IPS DF 6.9 (cell line): ENCODE measurements around the gene HOXB5.

Experiments used
- DNase-seq: peaks from one replicate; pipeline ENCODE4 v3.0.0-alpha.2; 2013; ENCODE audit warnings: low read depth, low spot score
- H3K27ac ChIP-seq: one replicate; pipeline ENCODE4 v1.5.1; 2013; ENCODE audit warnings: low read length, control low read depth
- H3K27me3 ChIP-seq: 2 replicates; pipeline ENCODE4 v1.6.1; 2013; ENCODE audit warnings: mild to moderate bottlenecking, low read length; ENCODE audit not compliant: control insufficient read depth, insufficient read depth
- H3K36me3 ChIP-seq: 2 replicates; pipeline ENCODE4 v1.6.1; 2013; ENCODE audit warnings: low read length; ENCODE audit not compliant: control insufficient read depth, insufficient read depth
- H3K4me1 ChIP-seq: 2 replicates; pipeline ENCODE4 v1.6.1; 2013; ENCODE audit warnings: low read length; ENCODE audit not compliant: control insufficient read depth, insufficient read depth
- H3K4me3 ChIP-seq: 2 replicates; pipeline ENCODE4 v1.5.1; 2013; ENCODE audit warnings: mild to moderate bottlenecking, low read length
- H3K9me3 ChIP-seq: 2 replicates; pipeline ENCODE4 v1.6.1; 2013; ENCODE audit warnings: low read length, inconsistent platforms; ENCODE audit not compliant: control insufficient read depth, insufficient read depth
- WGBS: extraction: QIAGEN DNeasy Blood & Tissue Kit; methylation state at CpG from one replicate; pipeline ENCODE4 v1.1.7; 2013; ENCODE audit warnings: mixed read lengths, missing lambda C conversion rate; ENCODE audit not compliant: insufficient read length, insufficient coverage; 5-methylcytosine and 5-hydroxymethylcytosine counted together

HOXB5 gene

DNA sequence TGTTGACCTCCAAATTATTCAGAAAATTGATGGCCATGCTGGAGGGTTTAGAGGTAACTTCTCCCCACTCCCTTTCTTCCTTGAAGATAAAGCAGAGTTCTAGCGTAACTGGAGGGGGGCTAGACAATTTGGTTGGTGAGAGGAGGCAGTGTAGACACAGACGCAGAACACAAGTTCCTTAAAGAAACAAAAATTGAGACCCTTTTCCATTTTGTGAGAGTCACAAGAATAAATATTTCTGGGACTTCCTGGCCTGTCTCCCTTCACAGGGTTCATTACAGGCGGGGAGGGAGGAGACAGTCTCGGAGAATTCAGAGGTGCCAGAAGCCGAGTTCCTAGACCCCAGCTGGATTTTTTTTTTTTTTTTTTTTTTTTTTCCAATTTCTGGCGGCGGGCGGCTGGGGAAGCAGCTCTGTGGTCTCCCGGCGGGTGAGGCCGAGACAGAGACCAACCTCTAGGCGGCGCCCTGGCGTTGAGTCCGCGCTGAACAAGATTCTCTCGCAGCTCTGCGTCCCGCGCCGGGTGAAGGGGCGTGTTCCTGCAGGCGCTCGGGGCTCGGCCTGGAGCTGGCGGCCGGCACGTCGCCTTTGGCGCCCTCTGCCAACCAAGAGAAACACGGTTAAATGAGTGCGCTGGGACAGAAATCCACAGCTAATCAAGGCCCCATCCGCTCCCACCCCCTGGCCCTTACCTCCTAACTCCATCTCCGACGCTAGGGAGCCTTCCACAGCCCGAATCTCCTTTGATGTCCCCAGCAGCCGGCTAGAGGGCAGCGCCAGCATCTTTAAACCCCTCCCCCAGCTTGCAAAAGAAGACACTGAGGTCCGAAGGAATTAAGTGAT, 42.8 kb upstream of the HOXB5 start:
- Histone ChIP-seq H3K9me3 (no peaks in the 10 kb centered on the region), H3K27me3 (peaks cover 96% of the 10 kb centered on the region), H3K36me3 (no peaks in the 10 kb centered on the region), H3K27ac (no peak overlapping the region), H3K4me1 (peaks cover 2% of the 10 kb centered on the region; the same call in 1 of the 2 replicates), H3K4me3 (no peak overlapping the region)
- WGBS, result no CpG with 5 or more reads among the region's 39 CpGs
- peak; percentile 93 for DNase-seq

DNA sequence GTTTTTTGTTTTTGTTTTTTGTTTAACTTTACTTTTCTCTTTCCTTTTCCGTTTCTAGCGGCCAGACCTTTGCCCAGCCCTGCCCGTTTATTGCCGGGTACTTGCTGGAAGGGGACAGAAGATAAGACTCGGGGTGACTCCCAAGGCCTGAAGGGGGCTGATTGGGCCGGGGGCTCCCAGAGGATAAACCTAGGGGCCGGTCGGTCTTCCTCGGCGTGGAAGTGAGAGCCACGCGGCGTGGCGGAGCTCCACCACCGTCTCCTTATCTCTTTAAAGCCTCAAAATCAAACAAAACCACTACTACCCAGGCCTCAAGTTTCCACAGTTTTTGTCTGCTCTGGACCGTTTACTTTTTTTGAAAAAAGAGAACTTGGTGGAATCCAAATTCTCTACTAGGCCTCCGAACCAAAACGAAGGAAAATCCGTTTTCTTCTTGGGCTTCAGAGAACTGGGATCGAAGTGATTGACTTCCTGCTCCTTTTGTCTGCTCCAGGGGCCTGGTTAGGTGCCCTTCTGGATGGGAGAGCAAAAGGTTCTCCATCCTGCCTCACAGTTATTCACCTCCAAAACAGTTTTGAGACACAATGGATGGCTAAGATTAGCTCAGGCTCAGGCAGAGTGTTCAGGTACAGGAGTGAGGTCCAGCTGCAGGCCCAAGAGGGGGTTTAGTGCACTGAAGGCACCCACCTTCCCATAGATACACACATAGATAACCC, 41.1 kb upstream of the HOXB5 start:
- peaks cover 96% of the 10 kb centered on the region for H3K27me3 ChIP-seq
- DNase-seq, result no peak
- H3K4me3 ChIP-seq, result no peak overlapping the region
- no peaks in the 10 kb centered on the region for H3K36me3 ChIP-seq
- H3K27ac ChIP-seq, result no peak overlapping the region
- no peaks in the 10 kb centered on the region for H3K9me3 ChIP-seq
- peaks cover 2% of the 10 kb centered on the region; the same call in 1 of the 2 replicates for H3K4me1 ChIP-seq
- WGBS, result no CpG with 5 or more reads among the region's 20 CpGs

DNA sequence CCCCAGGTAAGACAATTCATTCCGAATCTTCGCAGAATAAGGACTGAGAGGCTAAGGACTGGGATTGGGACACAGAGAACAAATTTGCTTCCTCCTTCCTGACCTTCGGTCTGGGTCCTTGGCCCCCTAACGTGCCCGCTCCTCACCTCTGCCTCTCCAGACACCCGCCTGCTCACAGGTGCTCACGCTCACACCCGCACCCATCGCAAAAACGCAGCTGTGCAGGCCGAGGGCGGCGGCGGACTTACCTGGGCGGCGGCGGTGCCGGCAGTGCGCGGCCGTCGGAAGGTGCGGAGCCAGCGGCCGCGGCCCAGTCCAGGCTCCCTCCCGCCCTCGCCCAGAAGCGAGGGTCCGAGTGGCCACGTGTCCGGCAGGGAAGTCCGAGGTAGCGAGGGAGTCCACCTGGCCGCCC, 39.7 kb upstream of the HOXB5 start:
- peaks cover 95% of the 10 kb centered on the region for H3K27me3 ChIP-seq
- no peak for DNase-seq

DNA sequence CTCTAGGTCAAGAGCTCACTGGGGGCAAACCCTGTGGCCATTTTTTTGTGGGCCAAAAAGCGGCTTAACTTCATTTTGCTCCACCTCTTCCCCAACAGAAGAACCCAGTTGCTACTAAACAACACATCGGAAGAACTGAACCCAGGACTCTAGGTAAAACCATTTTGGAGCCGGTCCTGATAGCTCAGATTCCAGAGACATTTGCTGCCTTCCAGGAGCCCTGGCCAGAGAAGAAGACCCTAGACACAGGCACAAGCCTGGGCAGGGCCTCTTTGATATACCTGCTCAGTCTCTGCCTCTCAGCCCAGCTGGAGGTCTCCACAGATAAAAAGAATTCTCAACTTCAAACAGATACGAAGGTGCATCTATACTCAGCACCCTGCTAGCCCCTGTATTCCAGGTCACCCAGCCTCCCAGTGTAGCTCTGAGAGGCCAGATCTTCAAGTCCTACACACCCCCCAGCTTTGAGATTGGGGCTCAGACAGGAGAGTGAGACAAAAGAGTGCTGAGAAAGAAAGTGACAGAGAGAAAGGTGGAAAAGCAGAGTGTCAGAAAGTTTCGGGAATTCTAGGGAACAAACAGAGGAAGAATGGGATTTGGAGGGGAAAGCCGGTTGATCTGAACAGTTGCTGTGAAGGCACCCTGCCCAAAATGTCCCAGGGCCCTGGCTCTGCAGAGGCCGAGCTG, 39.1 kb upstream of the HOXB5 start:
- DNase-seq, result no peak
- Histone ChIP-seq H3K4me3 (no peak overlapping the region), H3K36me3 (no peaks in the 10 kb centered on the region), H3K27me3 (peaks cover 95% of the 10 kb centered on the region), H3K4me1 (peaks cover 2% of the 10 kb centered on the region; the same call in 1 of the 2 replicates), H3K9me3 (no peaks in the 10 kb centered on the region), H3K27ac (no peak overlapping the region)
- no CpG with 5 or more reads among the region's 7 CpGs for WGBS

More for the DNA sequence above, 39.7 kb upstream of the HOXB5 start:
- Histone ChIP-seq H3K9me3 (no peaks in the 10 kb centered on the region), H3K36me3 (no peaks in the 10 kb centered on the region), H3K4me1 (peaks cover 2% of the 10 kb centered on the region; the same call in 1 of the 2 replicates), H3K27ac (no peak overlapping the region), H3K4me3 (no peak overlapping the region)
- no CpG with 5 or more reads among the region's 35 CpGs for WGBS

DNA sequence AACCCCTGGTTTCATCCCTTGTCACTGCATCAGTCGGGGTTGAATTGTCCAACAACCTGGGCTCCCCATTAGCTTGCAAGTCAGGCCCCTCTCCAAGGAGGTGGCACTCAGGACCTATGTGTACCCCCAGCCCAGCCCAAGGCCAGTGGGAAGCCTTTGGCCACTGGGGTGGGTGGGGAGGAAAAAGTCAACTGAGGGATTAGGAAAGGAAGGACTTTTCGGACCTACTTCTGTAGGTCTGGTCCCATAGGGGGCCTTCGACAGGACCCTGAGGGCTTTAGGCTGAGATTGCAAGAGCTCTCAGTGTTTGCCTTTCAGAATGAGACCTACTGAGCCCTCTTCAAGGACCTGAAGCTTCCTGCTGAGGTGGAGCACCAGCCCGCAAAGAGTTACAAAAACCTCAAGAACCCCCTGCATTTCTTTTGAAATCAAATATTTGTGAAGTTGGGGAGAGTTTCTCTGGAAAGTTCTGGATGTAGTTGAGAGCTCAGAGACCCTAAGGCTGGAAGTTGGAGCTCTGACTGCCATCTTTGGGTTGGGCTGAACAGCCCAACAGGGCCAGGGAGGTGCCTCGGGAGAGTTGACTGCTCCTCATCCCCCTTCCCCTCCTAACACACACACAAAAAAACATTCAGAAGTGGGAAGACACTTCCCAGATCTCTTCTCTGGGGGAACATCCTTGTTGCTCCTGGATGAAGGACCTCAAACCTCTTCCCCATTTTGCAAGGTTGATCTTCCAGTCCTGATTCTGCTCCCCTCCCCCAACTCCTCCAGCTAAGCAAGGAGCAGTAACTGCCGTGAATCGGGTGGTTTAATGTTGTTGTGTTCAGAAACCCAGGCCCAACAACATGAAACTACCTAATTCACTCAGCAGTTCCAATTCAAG, 38.4 kb upstream of the HOXB5 start:
- H3K4me3 ChIP-seq, result no peak overlapping the region

DNA sequence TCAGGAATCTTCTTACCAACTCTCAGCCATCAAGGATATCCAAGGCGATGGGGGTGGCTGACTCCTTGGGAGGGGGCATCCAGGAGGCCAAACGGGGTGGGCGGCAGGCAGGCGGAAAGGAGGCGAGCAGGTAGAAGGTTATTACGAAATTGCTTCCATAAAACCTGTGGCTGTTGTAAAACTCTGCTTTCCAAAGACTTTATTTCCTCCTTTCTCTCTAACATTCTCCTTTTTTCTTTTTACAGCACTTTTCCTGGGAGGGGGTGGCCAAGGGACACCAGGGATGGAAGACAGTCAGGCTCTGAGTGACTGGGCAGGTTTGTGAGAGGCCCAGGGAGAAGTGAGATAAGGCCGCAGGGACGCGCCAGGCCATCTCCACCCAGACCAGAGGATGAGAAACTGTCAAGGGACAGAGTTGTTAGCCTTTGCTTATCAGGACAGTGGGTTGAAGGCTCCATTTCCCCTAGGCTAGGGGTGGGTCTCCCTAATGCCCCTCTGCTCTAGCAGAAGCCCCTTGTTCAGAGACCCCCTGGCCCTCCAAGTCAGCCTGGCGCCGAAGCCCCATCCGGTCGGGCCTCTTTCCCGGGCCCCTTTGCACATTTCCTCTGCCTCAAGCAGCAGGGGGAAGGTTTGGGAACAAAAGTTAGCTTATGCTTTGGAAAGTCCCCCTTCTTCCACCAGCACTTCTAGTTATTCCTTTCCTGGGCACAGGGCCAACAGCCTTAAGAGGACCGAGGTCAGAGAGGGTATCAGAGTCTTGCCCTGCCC, 37.5 kb upstream of the HOXB5 start:
- no peak for DNase-seq
- H3K4me3 ChIP-seq, result no peak overlapping the region

More for the DNA sequence above, 38.4 kb upstream of the HOXB5 start:
- Histone ChIP-seq H3K36me3 (no peaks in the 10 kb centered on the region), H3K27me3 (peaks cover 95% of the 10 kb centered on the region), H3K27ac (no peak overlapping the region), H3K4me1 (peaks cover 2% of the 10 kb centered on the region; the same call in 1 of the 2 replicates), H3K9me3 (no peaks in the 10 kb centered on the region)
- WGBS, result no CpG with 5 or more reads among the region's 7 CpGs
- DNase-seq, result no peak

DNA sequence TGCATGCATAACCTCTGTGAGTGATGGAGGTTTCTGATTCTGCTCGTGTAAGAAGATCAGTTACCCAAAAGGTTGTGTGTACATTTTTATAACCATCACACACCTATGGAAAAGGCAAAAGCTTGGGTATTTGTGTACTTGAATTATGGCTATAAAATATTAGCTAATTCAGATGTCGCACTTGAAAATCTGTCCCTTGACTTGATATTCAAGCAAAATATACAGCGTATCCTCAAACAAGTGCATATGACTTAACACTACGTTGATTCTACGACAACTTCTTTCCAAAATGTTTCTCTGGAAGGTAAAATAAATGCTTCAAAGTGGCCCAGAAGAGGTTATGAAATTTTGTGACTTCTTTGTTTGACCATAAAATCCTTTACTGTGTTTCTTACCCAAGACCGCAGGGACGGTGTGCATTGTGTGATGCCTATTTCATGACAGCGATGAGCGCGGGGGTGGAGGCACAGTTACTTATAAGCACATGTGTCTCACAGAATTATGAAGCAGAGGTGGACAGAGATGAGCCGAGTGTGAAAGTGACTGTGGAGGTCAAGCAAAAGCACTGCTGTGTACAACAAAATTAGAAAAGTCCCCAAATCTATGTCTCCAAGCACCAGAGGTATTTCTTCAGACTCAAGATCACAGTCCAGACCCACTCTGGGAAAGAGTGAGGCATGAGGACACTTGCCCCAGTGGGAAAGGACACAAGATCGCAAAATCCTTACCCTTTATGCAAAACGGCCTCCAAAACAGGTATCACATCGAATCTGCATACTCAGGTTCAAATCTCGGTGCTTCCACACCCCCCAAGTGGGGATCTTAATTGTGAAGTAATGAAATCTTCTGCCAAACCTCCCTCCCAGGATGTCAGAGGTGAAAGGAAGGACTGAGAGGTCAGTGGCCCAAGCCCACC, 36.7 kb upstream of the HOXB5 start:
- WGBS, result no CpG with 5 or more reads among the region's 15 CpGs
- no peak overlapping the region for H3K4me3 ChIP-seq
- peaks cover 97% of the 10 kb centered on the region for H3K27me3 ChIP-seq

More for the DNA sequence above, 37.5 kb upstream of the HOXB5 start:
- Histone ChIP-seq H3K36me3 (no peaks in the 10 kb centered on the region), H3K27ac (no peak overlapping the region), H3K27me3 (peaks cover 97% of the 10 kb centered on the region), H3K4me1 (peaks cover 2% of the 10 kb centered on the region; the same call in 1 of the 2 replicates), H3K9me3 (no peaks in the 10 kb centered on the region)
- no CpG with 5 or more reads among the region's 15 CpGs for WGBS

DNA sequence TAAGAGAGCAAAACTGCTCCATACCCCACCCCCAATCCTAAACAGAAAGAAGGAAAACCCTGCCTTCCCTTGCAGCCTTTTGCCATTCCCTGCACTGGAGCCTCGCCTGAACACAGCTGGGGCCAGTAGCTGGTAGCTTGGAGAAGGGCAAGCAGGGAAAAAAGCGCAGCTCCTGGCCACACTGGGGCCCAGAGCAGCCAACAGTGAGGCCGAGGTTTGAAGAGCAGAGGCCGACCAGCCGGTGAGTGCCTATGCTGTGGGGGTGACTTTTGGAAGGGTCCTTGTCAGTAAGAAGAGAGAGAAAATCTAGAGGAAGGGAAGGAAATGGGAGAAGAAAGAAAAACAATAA, 35.8 kb upstream of the HOXB5 start:
- WGBS, result no CpG with 5 or more reads among the region's 5 CpGs
- H3K9me3 ChIP-seq, result no peaks in the 10 kb centered on the region
- no peak for DNase-seq
- H3K4me3 ChIP-seq, result no peak overlapping the region
- peaks cover 96% of the 10 kb centered on the region for H3K27me3 ChIP-seq
- H3K36me3 ChIP-seq, result no peaks in the 10 kb centered on the region
- peaks cover 5% of the 10 kb centered on the region; the same call in 1 of the 2 replicates for H3K4me1 ChIP-seq
- H3K27ac ChIP-seq, result no peak overlapping the region

More for the DNA sequence above, 36.7 kb upstream of the HOXB5 start:
- no peaks in the 10 kb centered on the region for H3K9me3 ChIP-seq
- H3K36me3 ChIP-seq, result no peaks in the 10 kb centered on the region
- peaks cover 5% of the 10 kb centered on the region; the same call in 1 of the 2 replicates for H3K4me1 ChIP-seq
- no peak for DNase-seq
- H3K27ac ChIP-seq, result no peak overlapping the region
